T47D (cell line): ENCODE data around the gene PDZD8.

Source experiments
- DNase-seq, 2 experiments: peaks; one replicate each; pipeline versions ENCODE4 v3.0.0 to v3.0.0-alpha.2; 2011 to 2012; ENCODE audit warnings: low read depth in 1 of 2, low spot score in 1 of 2
- JUND ChIP-seq: IDR thresholded peaks from 2 replicates; pipeline ENCODE4 v1.6.1; 2012; ENCODE audit warnings: low read depth
- in situ Hi-C: cut with HindIII; loops from 2 replicates; pipeline ENCODE4 v1.10.0; 2016; ENCODE audit warnings: low sequenced_read_pairs, low pct_unique_long_range_greater_than_20kb

Gene PDZD8

GRCh38 chr10:117262291-117262902 is 112.8 kb downstream of the PDZD8 start:
- in situ Hi-C loops, result no loop called here
- no peak for TF ChIP-seq JUND
- peak in 1 of 2 experiments; percentile 34 for DNase-seq

- TF ChIP-seq JUND, result no peak
- in situ Hi-C loops, result no loop called here
- DNase-seq, result no peak
Observed at GRCh38 chr10:117261501-117261900, 113.7 kb downstream of the PDZD8 start.

- DNase-seq, result no peak
- no peak for TF ChIP-seq JUND
- in situ Hi-C loops, result no loop called here
Observed at GRCh38 chr10:117260084-117260483, 115.2 kb downstream of the PDZD8 start.

GRCh38 chr10:117259279-117259678 is 116.0 kb downstream of the PDZD8 start:
- in situ Hi-C loops, result no loop called here
- DNase-seq, result no peak
- no peak for TF ChIP-seq JUND

- no peak for TF ChIP-seq JUND
- in situ Hi-C loops, result no loop called here
- no peak for DNase-seq
Observed at GRCh38 chr10:117257721-117258120, 117.5 kb downstream of the PDZD8 start.

GRCh38 chr10:117256910-117257309 is 118.3 kb downstream of the PDZD8 start:
- no peak for TF ChIP-seq JUND
- in situ Hi-C loops, result no loop called here
- DNase-seq, result no peak

- no peak for DNase-seq
- no peak for TF ChIP-seq JUND
- in situ Hi-C loops, result no loop called here
Observed at GRCh38 chr10:117255835-117256460, 119.3 kb downstream of the PDZD8 start.

- no peak for DNase-seq
- TF ChIP-seq JUND, result no peak
- in situ Hi-C loops, result no loop called here
Observed at GRCh38 chr10:117254774-117255735, 120.2 kb downstream of the PDZD8 start.

- TF ChIP-seq JUND, result no peak
- DNase-seq, result no peak
- in situ Hi-C loops, result no loop called here
Observed at GRCh38 chr10:117254338-117254737, 120.9 kb downstream of the PDZD8 start.

- TF ChIP-seq JUND, result no peak
- DNase-seq, result no peak
- in situ Hi-C loops, result no loop called here
Observed at GRCh38 chr10:117253908-117254307, 121.3 kb downstream of the PDZD8 start.

- DNase-seq, result no peak
- no peak for TF ChIP-seq JUND
- in situ Hi-C loops, result no loop called here
Observed at GRCh38 chr10:117250411-117250810, 124.8 kb downstream of the PDZD8 start.

GRCh38 chr10:117249493-117250093 is 125.6 kb downstream of the PDZD8 start:
- TF ChIP-seq JUND, result no peak
- in situ Hi-C loops, result no loop called here
- DNase-seq, result no peak
